ENCODE data around the gene AP1B1.
A peak's percentile ranks its signal among the peaks of the same experiment; 100 is the strongest.

AP1B1 gene

DNA sequence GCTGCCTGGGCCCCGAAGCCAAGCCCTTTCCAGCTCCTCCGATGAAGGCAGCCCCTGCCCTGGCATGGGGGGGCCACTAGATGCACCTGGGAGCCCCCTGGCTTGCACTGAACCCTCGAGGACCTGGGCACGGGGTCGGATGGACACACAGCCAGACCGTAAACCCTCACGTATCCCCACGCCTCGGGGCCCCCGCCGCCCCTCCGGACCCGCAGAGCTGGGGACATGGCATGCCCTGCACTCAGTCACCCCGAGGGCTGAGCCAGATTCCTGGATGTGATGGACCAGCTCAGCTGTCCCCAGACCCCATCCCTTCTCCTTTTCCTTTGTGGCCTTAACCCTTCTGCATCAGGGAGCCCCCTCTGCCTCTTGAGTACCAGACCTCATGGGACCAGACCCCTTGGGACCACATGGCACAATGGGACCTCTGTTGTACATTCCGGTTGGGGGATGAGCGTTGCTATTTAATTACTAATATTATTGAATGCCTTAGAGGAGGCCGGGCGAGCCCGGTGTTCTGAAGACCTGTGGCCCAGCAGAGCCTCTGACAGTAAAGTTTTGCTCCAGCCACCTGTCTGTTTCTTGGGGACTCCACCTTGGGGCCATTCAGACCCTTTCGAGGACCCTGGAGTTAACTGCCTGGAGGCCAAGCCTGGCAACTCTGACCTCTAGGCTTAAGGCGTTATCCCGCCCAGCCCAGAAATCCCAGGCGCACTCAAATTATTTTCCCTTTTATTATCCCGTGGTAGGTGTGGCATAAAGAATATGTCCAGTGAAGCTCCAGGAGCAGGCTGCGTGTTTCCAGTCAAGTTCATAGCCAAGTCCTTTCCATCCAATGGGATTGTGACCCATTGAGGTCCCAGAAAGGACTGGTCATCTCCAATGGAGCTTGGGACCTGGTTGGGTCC, 75.9 kb downstream of the AP1B1 start:
- CTCF ChIA-PET = interaction anchor here (0.6 to 1.0 kb wide), 3 partner anchors 8 to 10 kb away, joined by 3 to 8 read pairs (median 3); no protein-coding TSS in a partner anchor
- no peak for DNase-seq (ENCODE audit: extremely low spot score)
- no peak for TF ChIP-seq FOXA1 (IDR thresholded peaks at IDR 0.05)
- no peak for TF ChIP-seq CTBP1 (IDR thresholded peaks at IDR 0.05; ENCODE audit: borderline replicate concordance)
- no peak for TF ChIP-seq SP1 (IDR thresholded peaks at IDR 0.05)
- TF ChIP-seq SUZ12 (IDR thresholded peaks at IDR 0.05) = no peak
- TF ChIP-seq TARDBP (IDR thresholded peaks at IDR 0.05) = no peak
- no peak for TF ChIP-seq L3MBTL2 (conservative IDR thresholded peaks at IDR 0.05)
- POLR2A ChIA-PET = interaction anchor here (0.8 kb wide), 1 partner anchor 9 kb away, joined by 3 read pairs; no protein-coding TSS in a partner anchor

DNA sequence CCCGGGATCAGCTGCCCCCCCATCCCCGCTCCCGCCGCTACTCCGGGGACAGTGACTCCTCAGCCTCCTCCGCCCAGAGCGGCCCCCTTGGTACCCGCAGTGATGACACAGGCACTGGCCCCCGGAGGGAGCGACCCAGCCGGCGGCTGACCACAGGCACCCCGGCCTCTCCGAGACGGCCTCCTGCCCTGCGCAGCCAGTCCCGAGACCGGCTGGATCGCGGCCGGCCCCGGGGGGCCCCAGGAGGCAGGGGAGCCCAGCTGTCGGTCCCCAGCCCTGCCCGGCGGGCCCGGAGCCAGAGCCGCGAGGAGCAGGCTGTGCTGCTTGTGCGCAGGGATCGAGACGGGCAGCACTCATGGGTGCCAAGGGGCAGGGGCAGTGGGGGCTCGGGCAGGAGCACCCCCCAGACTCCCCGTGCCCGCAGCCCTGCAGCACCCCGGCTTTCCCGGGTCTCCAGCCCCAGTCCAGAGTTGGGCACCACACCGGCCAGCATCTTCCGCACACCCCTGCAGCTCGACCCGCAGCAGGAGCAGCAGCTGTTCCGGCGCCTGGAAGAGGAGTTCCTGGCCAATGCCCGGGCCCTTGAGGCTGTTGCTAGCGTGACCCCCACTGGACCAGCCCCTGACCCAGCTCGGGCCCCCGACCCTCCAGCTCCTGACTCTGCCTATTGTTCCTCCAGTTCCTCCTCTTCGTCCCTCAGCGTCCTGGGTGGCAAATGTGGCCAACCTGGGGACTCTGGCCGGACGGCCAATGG, 76.7 kb downstream of the AP1B1 start:
- no peak for TF ChIP-seq TARDBP (IDR thresholded peaks at IDR 0.05)
- no peak for TF ChIP-seq BHLHE40 (IDR thresholded peaks at IDR 0.05; ENCODE audit: borderline replicate concordance)
- no peak for TF ChIP-seq SUZ12 (IDR thresholded peaks at IDR 0.05)
- CTCF ChIA-PET = interaction anchor here (0.6 kb wide), 1 partner anchor 9 kb away, joined by 3 read pairs; no protein-coding TSS in a partner anchor
- DNase-seq (ENCODE audit: extremely low spot score) = no peak
- POLR2A ChIA-PET = interaction anchor here (0.8 kb wide), 1 partner anchor 9 kb away, joined by 3 read pairs; no protein-coding TSS in a partner anchor

DNA sequence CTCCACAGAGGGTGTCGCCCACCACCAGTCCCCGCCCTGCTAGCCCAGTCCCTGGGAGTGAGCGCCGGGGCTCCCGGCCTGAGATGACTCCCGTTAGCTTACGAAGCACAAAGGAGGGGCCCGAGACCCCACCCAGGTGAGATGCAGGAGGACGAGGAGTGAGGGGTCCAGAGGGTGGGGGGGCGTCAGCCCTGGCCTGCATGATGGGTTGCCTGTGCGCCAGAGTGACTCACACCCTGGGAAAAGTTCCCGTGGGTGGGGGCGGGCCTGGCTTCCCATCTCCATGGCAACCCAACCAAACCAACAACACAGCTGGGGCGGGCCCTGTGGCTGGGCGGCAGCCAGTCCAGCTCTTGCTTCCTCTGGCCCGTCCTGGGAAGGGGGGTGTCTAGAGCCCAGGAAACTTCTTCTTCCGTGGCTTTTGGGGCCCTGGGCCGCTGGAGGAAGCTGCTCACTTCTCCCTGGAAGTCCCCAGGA, 77.5 kb downstream of the AP1B1 start:
- TF ChIP-seq CTBP1 (IDR thresholded peaks at IDR 0.05; ENCODE audit: borderline replicate concordance) (no peak), BHLHE40 (IDR thresholded peaks at IDR 0.05; ENCODE audit: borderline replicate concordance) (no peak), NFRKB (IDR thresholded peaks at IDR 0.05) (no peak), FOXA1 (IDR thresholded peaks at IDR 0.05) (no peak), HDGF (IDR thresholded peaks at IDR 0.05; ENCODE audit: borderline replicate concordance) (no peak), ZNF384 (IDR thresholded peaks at IDR 0.05) (no peak), FOXM1 (IDR thresholded peaks at IDR 0.05; ENCODE audit: borderline replicate concordance) (no peak), ELF4 (IDR thresholded peaks at IDR 0.05) (no peak), ARNT (IDR thresholded peaks at IDR 0.05) (no peak), FOXK2 (IDR thresholded peaks at IDR 0.05) (no peak), SUZ12 (IDR thresholded peaks at IDR 0.05) (no peak), L3MBTL2 (conservative IDR thresholded peaks at IDR 0.05) (no peak), LEF1 (IDR thresholded peaks at IDR 0.05; ENCODE audit: borderline replicate concordance) (no peak), TARDBP (IDR thresholded peaks at IDR 0.05) (no peak), SP1 (IDR thresholded peaks at IDR 0.05) (no peak)
- TF ChIP-seq, protein P1, sequence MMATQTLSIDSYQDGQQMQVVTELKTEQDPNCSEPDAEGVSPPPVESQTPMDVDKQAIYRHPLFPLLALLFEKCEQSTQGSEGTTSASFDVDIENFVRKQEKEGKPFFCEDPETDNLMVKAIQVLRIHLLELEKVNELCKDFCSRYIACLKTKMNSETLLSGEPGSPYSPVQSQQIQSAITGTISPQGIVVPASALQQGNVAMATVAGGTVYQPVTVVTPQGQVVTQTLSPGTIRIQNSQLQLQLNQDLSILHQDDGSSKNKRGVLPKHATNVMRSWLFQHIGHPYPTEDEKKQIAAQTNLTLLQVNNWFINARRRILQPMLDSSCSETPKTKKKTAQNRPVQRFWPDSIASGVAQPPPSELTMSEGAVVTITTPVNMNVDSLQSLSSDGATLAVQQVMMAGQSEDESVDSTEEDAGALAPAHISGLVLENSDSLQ (IDR thresholded peaks at IDR 0.05) = no peak
- CTCF ChIA-PET = no interaction called here

DNA sequence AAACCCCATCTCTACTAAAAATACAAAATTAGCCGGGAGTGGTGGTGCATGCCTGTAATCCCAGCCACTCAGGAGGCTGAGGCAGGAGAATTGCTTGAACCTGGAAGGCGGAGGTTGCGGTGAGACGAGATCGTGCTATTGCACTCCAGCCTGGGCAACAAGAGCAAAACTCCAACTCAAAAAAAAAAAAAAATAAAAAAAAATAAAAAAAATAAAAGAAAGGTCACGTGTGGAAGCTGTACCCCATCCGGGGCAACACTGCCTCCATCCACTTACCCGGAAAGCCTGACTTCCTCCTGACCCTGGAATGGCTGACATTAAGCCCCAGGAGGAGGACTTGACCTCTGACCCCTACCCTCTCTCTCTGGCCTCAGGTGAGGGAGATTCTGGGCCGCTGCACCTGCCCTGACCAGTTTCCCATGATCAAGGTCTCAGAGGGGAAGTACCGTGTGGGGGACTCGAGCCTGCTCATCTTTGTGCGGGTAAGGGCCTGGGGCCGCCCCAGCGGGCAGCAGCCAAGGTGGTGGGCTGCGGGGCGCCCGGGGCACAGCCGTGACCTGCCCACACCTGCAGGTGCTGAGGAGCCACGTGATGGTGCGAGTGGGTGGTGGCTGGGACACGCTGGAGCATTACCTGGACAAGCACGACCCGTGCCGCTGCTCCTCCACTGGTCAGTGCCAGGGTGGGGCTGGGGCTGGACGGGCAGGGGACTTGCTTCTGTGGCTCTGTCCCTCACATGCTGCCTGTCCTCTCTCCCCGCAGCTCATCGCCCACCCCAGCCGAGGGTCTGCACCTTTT, 78.1 kb downstream of the AP1B1 start:
- POLR2A ChIA-PET = no interaction called here
- CTCF ChIA-PET = no interaction called here

More for the DNA sequence above, 77.5 kb downstream of the AP1B1 start:
- peak; percentile 83 for DNase-seq (ENCODE audit: extremely low spot score)
- POLR2A ChIA-PET = no interaction called here

DNA sequence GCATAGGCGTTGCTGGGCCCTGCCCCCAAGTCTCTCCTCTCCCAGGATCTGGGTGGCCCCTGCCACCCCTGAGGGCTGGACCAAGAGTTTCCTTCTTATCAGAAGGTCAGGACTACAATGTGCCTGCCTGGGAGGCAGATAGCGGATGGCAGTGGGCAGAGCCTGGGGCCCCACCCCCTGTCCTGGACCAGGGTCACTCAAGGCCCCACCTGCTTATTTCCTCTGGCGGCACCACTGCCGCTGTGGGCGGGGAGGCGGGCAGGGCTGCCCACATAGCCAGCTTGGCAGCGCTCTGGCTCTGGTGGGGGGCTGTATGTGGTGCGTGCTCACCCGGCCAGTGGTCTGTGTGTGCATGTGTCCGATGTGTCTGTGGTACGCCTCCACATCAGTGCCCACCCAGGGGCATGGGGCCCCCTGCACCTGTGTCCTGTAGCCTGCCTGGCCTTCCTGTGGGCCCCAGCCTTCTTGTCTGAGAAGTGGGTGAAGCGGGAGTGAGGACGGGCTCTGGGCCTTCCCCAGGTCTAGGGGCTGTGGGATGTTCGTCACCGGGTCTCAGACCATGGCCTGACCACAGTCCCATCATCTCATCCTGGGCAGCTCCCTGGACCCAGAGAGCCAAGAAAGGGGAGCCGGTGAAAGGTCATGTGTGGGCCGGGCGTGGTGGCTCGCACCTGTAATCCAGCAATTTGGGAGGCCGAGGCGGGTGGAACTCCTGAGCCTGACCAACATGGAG, 78.9 kb downstream of the AP1B1 start:
- TF ChIP-seq ZNF384 (IDR thresholded peaks at IDR 0.05) (no peak), FOXM1 (IDR thresholded peaks at IDR 0.05; ENCODE audit: borderline replicate concordance) (no peak), HDGF (IDR thresholded peaks at IDR 0.05; ENCODE audit: borderline replicate concordance) (no peak), BHLHE40 (IDR thresholded peaks at IDR 0.05; ENCODE audit: borderline replicate concordance) (no peak), FOXK2 (IDR thresholded peaks at IDR 0.05) (no peak)
- ChIA-PET POLR2A (no interaction called here), CTCF (no interaction called here)
- DNase-seq (ENCODE audit: extremely low spot score) = no peak

More for the DNA sequence above, 78.1 kb downstream of the AP1B1 start:
- TF ChIP-seq CTBP1 (IDR thresholded peaks at IDR 0.05; ENCODE audit: borderline replicate concordance) (no peak), SUZ12 (IDR thresholded peaks at IDR 0.05) (no peak), TARDBP (IDR thresholded peaks at IDR 0.05) (no peak), L3MBTL2 (conservative IDR thresholded peaks at IDR 0.05) (no peak), ARNT (IDR thresholded peaks at IDR 0.05) (no peak), FOXK2 (IDR thresholded peaks at IDR 0.05) (no peak), BHLHE40 (IDR thresholded peaks at IDR 0.05; ENCODE audit: borderline replicate concordance) (no peak), SP1 (IDR thresholded peaks at IDR 0.05) (no peak)
- DNase-seq (ENCODE audit: extremely low spot score) = no peak

DNA sequence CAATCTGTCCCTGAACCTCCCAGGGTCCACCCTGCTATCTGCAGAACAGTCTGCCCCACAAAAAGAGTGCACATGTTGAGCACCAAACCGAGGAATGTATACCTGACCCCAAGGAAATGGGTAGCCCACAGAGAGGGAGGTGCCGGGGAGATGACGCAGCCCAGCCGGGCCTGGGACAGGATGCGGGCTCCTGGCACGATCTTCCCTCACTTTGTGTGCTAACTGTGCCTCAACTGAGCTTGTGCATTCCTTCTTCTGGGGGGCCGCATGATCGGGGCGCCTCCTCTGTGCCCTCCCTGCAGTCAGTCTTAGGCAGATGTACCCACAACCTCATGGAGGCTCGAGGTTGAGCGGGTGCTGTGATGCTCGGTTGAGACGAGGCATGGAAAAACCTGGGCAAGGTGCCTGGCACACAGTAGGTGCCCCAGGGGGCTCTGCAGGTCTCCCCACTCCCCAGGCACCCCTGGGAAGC, 79.5 kb downstream of the AP1B1 start:
- TF ChIP-seq TARDBP (IDR thresholded peaks at IDR 0.05) (no peak), ZNF384 (IDR thresholded peaks at IDR 0.05) (no peak), SUZ12 (IDR thresholded peaks at IDR 0.05) (no peak), BHLHE40 (IDR thresholded peaks at IDR 0.05; ENCODE audit: borderline replicate concordance) (no peak), FOXK2 (IDR thresholded peaks at IDR 0.05) (no peak), CTBP1 (IDR thresholded peaks at IDR 0.05; ENCODE audit: borderline replicate concordance) (no peak), HDGF (IDR thresholded peaks at IDR 0.05; ENCODE audit: borderline replicate concordance) (no peak), L3MBTL2 (conservative IDR thresholded peaks at IDR 0.05) (no peak), ARNT (IDR thresholded peaks at IDR 0.05) (no peak), FOXM1 (IDR thresholded peaks at IDR 0.05; ENCODE audit: borderline replicate concordance) (no peak), ELF4 (IDR thresholded peaks at IDR 0.05) (no peak), SP1 (IDR thresholded peaks at IDR 0.05) (no peak), FOXA1 (IDR thresholded peaks at IDR 0.05) (no peak), LEF1 (IDR thresholded peaks at IDR 0.05; ENCODE audit: borderline replicate concordance) (no peak), NFRKB (IDR thresholded peaks at IDR 0.05) (no peak)
- TF ChIP-seq, protein P1 (IDR thresholded peaks at IDR 0.05) = no peak
- no peak for DNase-seq (ENCODE audit: extremely low spot score)
- POLR2A ChIA-PET = no interaction called here

More for the DNA sequence above, 79.5 kb downstream of the AP1B1 start:
- CTCF ChIA-PET = no interaction called here

Data from HEK293T (cell line).